SIG-M5 treated with dmso at 0.1 percent for 504 hours (cell line): Measurements from ENCODE around the gene FLT3LG.

Experiments used
- DNase-seq: peaks from one replicate; lab custom pipeline; 2025; ENCODE audit not compliant: unreplicated experiment; lab: John Stamatoyannopoulos, UW

FLT3LG gene, protein sequence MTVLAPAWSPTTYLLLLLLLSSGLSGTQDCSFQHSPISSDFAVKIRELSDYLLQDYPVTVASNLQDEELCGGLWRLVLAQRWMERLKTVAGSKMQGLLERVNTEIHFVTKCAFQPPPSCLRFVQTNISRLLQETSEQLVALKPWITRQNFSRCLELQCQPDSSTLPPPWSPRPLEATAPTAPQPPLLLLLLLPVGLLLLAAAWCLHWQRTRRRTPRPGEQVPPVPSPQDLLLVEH

GRCh38 chr19:49473868-49474541, at the start of gene FLT3LG:
Gene FLT3LG (plus strand): TSS chr19:49474215. CDS start chr19:49474640, 425 bp downstream.
- peak; percentile 81 for DNase-seq

- no peak for DNase-seq
Measured at GRCh38 chr19:49425178-49425577, 48.8 kb upstream of the FLT3LG start, which contains the start of gene GFY. Gene GFY (plus strand): TSS chr19:49425388. CDS start chr19:49426431, 1,043 bp downstream.

GRCh38 chr19:49425922-49426592, 48.0 kb upstream of the FLT3LG start:
- DNase-seq: no peak

DNA sequence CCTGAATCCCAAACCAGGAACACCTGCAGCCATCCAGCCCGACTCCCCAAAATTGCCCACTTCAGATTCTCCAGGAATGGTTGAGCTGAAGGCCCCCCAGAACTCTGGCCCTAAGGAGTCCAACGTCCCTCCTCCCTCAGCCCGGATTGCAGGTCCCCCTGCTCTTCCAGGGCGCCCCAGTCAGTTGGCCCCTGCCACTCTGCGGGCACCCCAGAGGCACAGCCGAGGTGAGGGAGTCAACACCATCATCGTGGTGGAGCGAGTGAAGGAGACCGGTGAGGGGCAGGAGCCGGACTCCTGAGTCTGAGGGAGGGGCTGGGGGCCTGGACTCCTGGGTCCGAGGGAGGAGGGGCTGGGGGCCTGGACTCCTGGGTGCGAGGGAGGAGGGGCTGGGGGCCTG, 46.7 kb upstream of the FLT3LG start:
- no peak for DNase-seq

DNA sequence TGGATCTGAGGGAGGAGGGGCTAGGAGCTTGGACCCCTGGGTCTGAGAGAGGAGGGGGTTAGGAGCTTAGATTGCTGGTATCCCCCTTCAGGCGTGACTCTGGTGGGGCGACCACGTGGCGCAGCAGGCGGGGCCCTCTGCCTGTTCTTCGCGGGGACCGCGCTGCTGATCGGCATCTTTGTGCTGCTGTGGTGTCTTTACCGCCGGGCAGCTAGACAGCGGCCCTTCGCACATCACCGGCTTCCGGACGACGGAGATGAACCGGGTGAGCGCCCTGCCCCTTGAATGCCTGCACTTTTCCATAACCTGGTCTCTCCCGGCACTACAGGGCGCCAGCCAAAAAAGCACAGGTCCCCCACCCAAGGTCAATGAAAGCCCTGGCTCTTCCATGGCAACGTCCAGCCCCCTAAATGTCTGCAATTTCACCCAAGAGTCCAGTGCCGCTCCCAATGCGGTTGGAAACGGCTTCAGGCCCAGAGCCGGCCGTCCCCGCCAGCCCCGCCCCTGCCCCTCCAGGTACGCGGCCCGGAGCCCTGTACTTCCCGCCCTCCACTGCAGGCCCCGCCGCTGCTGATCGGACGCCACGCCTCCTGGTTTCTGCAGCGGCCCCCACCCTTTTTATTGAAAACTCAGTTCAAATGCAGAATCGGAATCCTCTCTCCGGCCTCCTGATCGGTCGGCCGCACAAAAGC, 46.0 kb upstream of the FLT3LG start:
- DNase-seq: no peak

- no peak for DNase-seq
Measured at GRCh38 chr19:49428547-49429451, 45.2 kb upstream of the FLT3LG start.

DNA sequence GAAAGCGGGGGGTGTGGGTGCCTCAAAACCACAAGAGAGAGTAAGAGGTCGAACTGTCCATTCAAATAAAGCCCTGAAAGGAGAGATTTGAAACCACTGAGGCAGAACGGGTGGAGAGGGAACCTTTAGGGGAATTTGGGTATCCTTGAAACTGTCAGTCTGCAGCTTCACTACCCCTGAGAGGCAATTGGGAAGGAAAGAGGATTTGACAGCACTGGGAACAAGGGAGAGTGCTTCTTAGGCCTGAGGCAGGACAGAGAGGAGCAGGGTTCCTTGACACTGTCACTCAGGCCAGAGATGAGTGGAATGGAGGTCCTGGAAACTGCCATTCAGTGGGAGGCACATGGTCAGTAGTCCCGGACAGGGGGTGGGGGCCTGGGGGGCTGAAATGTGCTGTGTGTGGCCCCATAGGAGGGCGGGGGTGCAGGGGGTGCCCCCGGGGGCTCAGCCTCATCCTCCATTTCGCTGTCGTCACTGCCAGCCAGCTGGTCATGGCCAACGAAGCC, 43.8 kb upstream of the FLT3LG start:
- no peak for DNase-seq

DNA sequence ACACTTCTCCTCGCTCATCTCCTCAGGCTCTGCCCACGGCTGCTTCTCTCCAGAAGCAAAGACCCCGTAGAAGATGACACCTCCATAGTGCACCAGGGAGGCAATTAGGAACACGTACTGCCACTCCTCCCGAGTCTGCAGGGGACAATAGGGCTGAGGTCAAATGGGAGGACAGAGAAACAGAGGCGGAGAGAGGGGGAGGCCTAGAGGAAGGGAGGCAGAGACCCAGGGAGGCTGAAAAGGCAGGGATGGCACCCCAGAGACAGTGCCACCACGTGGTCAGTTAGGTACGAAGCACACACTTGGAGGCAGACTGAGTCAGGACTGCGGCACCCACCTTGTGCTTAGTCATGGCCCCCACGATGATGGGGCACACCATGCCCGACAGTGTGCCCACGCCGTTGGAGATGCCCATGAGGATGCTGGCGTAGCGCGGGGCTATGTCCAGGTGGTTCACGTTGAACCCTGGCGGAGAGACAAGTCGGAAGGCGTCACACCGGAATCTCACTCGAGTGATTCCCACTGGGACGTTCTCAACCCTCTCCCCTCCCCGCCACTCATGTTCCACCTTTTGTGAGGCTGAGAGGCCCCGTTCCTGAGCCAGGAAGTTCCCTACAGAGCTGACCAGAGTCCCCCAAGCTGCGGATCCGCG, 43.2 kb upstream of the FLT3LG start:
- no peak for DNase-seq

DNA sequence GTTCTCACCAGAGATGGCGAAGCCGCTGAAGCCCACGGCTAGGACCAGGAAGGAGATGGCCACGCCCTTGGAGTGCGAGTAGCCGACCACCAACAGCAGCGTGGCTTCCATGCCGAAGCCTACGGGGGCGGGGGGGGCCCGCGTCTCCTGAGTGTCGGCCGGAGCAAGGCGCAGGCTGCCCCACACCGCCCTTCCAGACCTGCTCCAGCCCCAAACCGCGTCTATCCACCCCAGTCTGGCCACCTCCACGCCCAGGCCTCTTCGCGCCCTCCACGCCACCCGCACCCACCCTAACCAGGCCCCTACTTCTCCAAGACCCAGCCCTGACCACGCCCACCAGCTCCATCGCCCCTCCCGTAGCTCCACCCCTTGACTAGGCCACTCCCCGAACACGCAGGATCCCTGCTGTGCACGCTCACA, 42.7 kb upstream of the FLT3LG start:
- no peak for DNase-seq

DNA sequence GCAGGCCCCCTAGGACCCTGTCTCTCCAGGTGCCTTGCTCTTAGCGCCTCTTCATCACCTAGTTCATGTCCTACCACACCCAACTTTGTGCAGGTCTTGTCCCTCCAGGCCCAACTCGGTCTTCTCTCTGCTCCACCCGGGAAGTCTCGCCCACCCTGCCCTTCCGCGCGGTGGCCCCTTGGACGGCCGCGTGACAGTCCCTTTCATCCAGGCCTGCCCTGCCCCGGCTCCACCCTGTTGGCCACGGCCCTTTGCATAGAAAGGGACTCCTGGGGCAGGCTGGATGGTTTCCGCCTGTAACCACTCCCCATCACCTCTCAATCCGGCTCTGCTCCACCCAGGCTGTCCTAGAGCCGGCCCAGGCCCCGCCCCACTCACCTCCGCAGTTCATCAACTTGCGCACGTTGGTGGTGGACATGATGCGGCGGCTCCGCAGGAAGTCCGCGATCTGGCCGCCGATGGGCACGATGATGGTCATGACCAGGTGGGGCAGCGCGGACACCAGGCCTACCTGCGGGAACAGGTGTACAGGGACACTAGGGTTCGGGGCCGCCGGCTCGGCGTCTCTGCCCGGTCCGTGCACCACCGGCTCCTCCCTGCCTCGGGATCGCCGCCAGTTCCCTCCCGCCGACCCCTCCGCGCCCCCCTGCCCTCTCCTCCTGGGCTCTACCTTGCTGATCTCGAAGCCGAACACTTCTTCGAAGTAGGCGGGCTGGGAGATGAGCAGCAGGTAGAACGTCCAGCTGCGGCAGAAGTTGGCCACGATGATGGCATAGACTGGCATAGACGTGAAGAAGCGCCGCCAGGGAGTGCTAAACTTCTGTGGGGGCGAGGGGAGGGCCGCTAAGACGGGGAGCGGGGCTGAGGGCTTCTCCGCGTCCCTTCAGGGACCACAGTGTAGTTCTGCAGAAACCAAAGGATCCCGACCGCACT, 41.6 kb upstream of the FLT3LG start:
- no peak for DNase-seq

DNA sequence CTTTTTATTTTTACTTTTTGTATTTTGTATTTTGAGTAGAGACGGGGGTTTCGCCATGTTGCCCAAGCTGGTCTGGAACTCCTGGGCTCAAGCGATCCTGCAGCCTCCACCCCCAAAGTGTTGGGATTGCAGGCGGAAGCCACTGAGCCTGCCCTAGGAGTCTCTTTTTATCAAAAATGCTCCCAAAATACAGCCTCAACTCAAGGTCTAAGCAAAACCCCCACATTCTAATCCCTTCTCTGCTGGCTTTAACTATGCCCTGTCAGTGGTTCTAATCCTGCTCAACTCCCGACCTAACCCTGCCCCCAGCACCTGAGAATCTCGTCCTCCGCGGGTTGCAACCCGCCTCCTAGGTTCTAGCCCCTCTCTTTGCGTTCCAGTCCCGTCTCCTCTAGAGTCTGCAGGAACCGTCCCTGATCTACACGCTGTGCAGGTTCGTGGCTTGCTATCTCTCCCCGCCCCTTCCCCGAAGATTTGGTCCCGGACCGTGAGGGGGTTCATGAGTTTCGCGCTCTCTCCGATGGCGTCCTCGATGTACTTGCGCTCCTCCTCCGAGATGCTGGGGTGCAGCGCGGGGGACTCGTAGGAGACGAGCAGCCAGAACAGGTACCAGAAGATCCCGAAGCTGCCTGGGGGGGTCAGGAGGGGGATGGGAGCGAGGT, 40.6 kb upstream of the FLT3LG start:
- no peak for DNase-seq

DNA sequence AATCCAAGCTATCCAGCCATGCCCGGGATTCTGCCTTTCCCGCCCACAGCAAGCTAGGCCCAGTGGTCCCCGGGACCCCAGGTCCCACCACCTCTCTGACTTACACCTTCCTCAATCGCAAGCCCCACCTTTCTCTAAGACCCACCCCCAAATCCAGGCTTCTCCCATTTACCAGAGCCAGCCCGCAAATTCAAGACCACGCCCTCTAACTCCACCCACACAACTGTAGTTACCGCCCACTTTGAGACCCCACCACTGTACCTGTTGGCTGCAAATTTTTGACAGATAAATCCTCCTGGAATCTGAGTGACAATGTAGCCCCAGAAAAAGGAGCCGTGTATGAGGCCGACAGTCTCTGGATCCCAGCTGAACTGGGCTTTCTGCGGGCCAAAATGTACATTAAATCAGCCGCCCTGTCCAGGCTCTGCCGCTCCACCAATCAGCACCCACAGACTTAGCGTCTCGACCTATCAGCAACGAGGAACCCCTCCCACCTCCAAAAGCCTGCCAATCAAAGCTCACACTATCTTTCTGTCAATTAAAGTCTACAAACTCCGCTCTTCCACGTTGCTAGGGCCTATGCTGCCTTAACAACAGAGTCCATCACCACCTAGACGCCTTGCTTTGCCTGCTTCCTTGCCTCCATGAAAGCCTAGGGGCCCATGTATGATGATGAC, 39.0 kb upstream of the FLT3LG start:
- no peak for DNase-seq

DNA sequence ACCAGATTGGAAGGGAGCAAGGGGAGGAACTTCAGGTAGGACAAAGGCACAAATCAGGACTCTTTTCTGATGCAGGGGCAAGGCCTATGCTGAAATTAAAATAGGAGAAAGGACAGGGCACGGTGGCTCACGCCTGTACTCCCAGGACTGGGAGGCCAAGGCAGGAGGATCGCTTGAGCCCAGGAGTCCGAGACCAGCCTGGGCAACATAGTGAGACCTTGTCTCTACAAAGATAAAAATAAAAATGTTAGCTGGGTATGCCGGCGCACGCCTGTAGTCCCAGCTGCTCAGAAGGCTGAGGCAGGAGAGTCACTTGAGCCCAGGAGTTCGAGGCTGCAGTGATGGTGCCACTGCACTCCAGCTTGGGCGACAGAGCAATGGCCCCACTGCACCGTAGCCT, 38.3 kb upstream of the FLT3LG start:
- DNase-seq: no peak

DNA sequence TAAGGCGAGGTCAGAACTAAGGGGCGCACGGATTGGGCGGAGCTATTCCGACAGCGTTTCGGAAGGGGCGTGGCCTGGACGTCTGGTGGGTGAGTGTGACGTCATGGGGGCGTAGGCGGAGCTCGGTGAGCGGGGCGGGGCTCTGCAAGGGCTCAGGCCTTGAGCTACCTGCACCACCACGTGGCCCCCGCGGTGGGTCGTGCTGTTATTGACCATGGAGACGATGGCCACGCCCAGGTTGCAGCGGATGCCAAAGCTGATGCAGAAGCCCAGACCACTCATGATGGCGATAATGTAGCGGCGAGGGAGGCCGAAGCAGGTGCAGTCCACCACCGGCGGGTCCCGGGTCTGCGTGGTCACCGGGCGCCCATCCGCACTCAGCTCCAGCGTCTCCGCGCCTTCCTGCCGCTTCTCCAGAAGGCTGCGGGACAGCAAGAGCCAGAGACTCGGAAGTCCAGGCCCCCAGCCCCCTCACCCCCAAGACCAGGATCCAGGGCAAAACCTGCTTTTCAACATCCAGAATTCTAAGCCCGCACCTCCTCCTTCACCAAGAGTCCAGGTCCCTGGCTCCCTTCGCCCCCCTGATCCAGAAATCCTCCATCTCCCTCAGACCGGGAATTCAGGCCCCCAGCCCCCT, 37.5 kb upstream of the FLT3LG start:
- no peak for DNase-seq

- no peak for DNase-seq
Measured at GRCh38 chr19:49437231-49437630, 36.8 kb upstream of the FLT3LG start.

DNA sequence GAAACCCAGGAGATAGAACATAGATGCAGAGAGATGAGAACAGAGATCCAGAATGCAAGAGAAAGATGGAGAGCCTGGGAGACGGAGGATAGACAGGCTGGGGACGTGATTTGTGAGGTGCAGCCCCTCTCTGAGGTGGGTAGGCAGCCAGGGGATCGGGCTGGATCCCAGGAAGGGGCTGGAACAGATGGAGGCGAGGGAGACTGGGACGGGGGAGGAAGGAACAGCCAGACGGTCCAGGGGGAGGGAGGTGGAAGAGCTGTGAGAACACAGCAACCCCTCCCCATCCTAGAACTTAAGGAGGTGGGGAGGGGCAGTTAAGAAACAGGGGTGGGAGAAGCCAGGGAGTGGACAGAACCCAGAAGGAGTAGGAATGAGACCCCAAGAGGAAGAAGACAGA, 35.8 kb upstream of the FLT3LG start:
- DNase-seq: no peak

- DNase-seq: no peak
Measured at GRCh38 chr19:49439836-49440235, 34.2 kb upstream of the FLT3LG start.
